ENCODE data around the gene MCC.

Gene MCC

GRCh38 chr5:113197456-113198200 lies 290.6 kb downstream of the MCC start:
- no peak for DNase-seq (ENCODE audit: low read depth)

GRCh38 chr5:113195771-113196170 lies 292.5 kb downstream of the MCC start:
- no peak for TF ChIP-seq CTCF (conservative IDR thresholded peaks at IDR 0.05; ENCODE audit: low read depth, low read length)
- DNase-seq (ENCODE audit: low read depth) = no peak

More at GRCh38 chr5:113197456-113198200, 290.6 kb downstream of the MCC start:
- no peak overlapping the region for H3K4me3 ChIP-seq (ENCODE audit: low read length)
- no peak for TF ChIP-seq CTCF (conservative IDR thresholded peaks at IDR 0.05; ENCODE audit: low read depth, low read length)

GRCh38 chr5:113195251-113195650 lies 293.0 kb downstream of the MCC start:
- DNase-seq (ENCODE audit: low read depth) = no peak
- TF ChIP-seq CTCF (conservative IDR thresholded peaks at IDR 0.05; ENCODE audit: low read depth, low read length) = no peak
- H3K4me3 ChIP-seq (ENCODE audit: low read length) = no peak overlapping the region

More at GRCh38 chr5:113195771-113196170, 292.5 kb downstream of the MCC start:
- no peak overlapping the region for H3K4me3 ChIP-seq (ENCODE audit: low read length)

GRCh38 chr5:113194591-113194990 lies 293.7 kb downstream of the MCC start:
- DNase-seq (ENCODE audit: low read depth) = no peak
- TF ChIP-seq CTCF (conservative IDR thresholded peaks at IDR 0.05; ENCODE audit: low read depth, low read length) = no peak
- no peak overlapping the region for H3K4me3 ChIP-seq (ENCODE audit: low read length)

GRCh38 chr5:113194125-113194524 lies 294.1 kb downstream of the MCC start:
- no peak for TF ChIP-seq CTCF (conservative IDR thresholded peaks at IDR 0.05; ENCODE audit: low read depth, low read length)
- no peak overlapping the region for H3K4me3 ChIP-seq (ENCODE audit: low read length)
- DNase-seq (ENCODE audit: low read depth) = no peak

- H3K4me3 ChIP-seq (ENCODE audit: low read length) = no peak overlapping the region
- DNase-seq (ENCODE audit: low read depth) = no peak
- TF ChIP-seq CTCF (conservative IDR thresholded peaks at IDR 0.05; ENCODE audit: low read depth, low read length) = no peak
These were observed 294.8 kb downstream of the MCC start for GRCh38 chr5:113193311-113193978.

- no peak for TF ChIP-seq CTCF (conservative IDR thresholded peaks at IDR 0.05; ENCODE audit: low read depth, low read length)
- no peak overlapping the region for H3K4me3 ChIP-seq (ENCODE audit: low read length)
- no peak for DNase-seq (ENCODE audit: low read depth)
These were observed 295.7 kb downstream of the MCC start for GRCh38 chr5:113192541-113192940.
